Liver (tissue), 9 donors: ENCODE data around the gene ANO10. TPM values are rescaled to one million over a fixed set of nuclear protein-coding genes. Genes with fewer than 3 reads are reported as not detected.

ENCODE experiments used
- DNase-seq: peaks from one replicate; pipeline ENCODE4 v3.0.0-alpha.2; 2017; ENCODE audit warnings: low spot score
- H3K27ac ChIP-seq, 2 donors: one replicate each; pipeline ENCODE4 v1.7.0; 2013; ENCODE audit warnings: inconsistent platforms in 2 of 2, low read length in 2 of 2, control low read depth in 1 of 2, low read depth in 1 of 2, mild to moderate bottlenecking in 1 of 2
- H3K27me3 ChIP-seq, 4 donors: one replicate each; pipeline versions ENCODE4 v1.6.1 to v1.7.0; 2013; ENCODE audit warnings: low read length in 3 of 4, inconsistent platforms in 1 of 4, mild to moderate bottlenecking in 1 of 4, moderate library complexity in 1 of 4; ENCODE audit not compliant: control insufficient read depth in 4 of 4, insufficient read depth in 4 of 4
- H3K36me3 ChIP-seq, 4 donors: one replicate each; pipeline versions ENCODE4 v1.6.1 to v1.7.0; 2013; ENCODE audit warnings: low read length in 3 of 4, mild to moderate bottlenecking in 3 of 4, low read depth in 1 of 4, moderate library complexity in 1 of 4; ENCODE audit not compliant: control insufficient read depth in 4 of 4, insufficient read depth in 3 of 4
- H3K4me1 ChIP-seq, 4 donors: one replicate each; pipeline versions ENCODE4 v1.6.1 to v1.7.0; 2013; ENCODE audit warnings: low read length in 3 of 4, mild to moderate bottlenecking in 3 of 4, moderate library complexity in 1 of 4; ENCODE audit not compliant: control insufficient read depth in 4 of 4, insufficient read depth in 4 of 4
- H3K4me3 ChIP-seq, 3 donors: one replicate each; pipeline versions ENCODE4 v1.6.1 to v1.7.0; 2013; ENCODE audit warnings: low read length in 3 of 3, control low read depth in 1 of 3, low read depth in 1 of 3, mild to moderate bottlenecking in 1 of 3
- H3K9ac ChIP-seq, 2 donors: one replicate each; pipeline ENCODE4 v1.7.0; 2013; ENCODE audit warnings: low read length in 2 of 2, mild to moderate bottlenecking in 2 of 2, moderate library complexity in 2 of 2, control low read depth in 1 of 2, low read depth in 1 of 2
- H3K9me3 ChIP-seq, 4 donors: one replicate each; pipeline versions ENCODE4 v1.6.1 to v1.7.0; 2013; ENCODE audit warnings: low read length in 3 of 4; ENCODE audit not compliant: control insufficient read depth in 4 of 4
- ATF3 ChIP-seq: IDR thresholded peaks from 2 replicates; pipeline ENCODE4 v1.6.1; 2016; ENCODE audit warnings: antibody characterized with exemption
- EGR1 ChIP-seq, 2 donors: IDR thresholded peaks; 2 replicates each; pipeline ENCODE4 v1.6.1; 2016 to 2018; ENCODE audit warnings: antibody characterized with exemption in 2 of 2, low read depth in 2 of 2
- FOXA1 ChIP-seq: IDR thresholded peaks from 2 replicates; pipeline ENCODE4 v1.6.1; 2016; ENCODE audit warnings: antibody characterized with exemption
- FOXA2 ChIP-seq: IDR thresholded peaks from 2 replicates; pipeline ENCODE4 v1.6.1; 2016; ENCODE audit warnings: antibody characterized with exemption
- GABPA ChIP-seq, 2 donors: IDR thresholded peaks in 1 of 2; conservative IDR thresholded peaks in 1 of 2; 2 replicates each; pipeline ENCODE4 v1.6.1; 2016; ENCODE audit warnings: antibody characterized with exemption in 2 of 2, mild to moderate bottlenecking in 1 of 2, moderate library complexity in 1 of 2
- HNF4A ChIP-seq, 2 donors: conservative IDR thresholded peaks; 2 replicates each; pipeline ENCODE4 v1.6.1; 2016; ENCODE audit warnings: antibody characterized with exemption in 2 of 2, mild to moderate bottlenecking in 2 of 2
- HNF4G ChIP-seq: IDR thresholded peaks from 2 replicates; pipeline ENCODE4 v1.6.1; 2016; ENCODE audit warnings: antibody characterized with exemption
- JUND ChIP-seq, 2 donors: IDR thresholded peaks; 2 replicates each; pipeline ENCODE4 v1.6.1; 2016; ENCODE audit warnings: antibody characterized with exemption in 2 of 2
- MAX ChIP-seq: IDR thresholded peaks from 2 replicates; pipeline ENCODE4 v1.6.1; 2016; ENCODE audit warnings: antibody characterized with exemption
- NR2F2 ChIP-seq: IDR thresholded peaks from 2 replicates; pipeline ENCODE4 v1.6.1; 2016; ENCODE audit warnings: antibody characterized with exemption
- RAD21 ChIP-seq, 2 donors: IDR thresholded peaks; 2 replicates each; pipeline ENCODE4 v1.6.1; 2016; ENCODE audit warnings: antibody characterized with exemption in 2 of 2, mild to moderate bottlenecking in 2 of 2
- RXRA ChIP-seq, 2 donors: IDR thresholded peaks; 2 replicates each; pipeline ENCODE4 v1.6.1; 2017 to 2018; ENCODE audit warnings: antibody characterized with exemption in 2 of 2, mild to moderate bottlenecking in 1 of 2
- SP1 ChIP-seq: IDR thresholded peaks from 2 replicates; pipeline ENCODE4 v1.6.1; 2018; ENCODE audit warnings: antibody characterized with exemption, mild to moderate bottlenecking
- TAF1 ChIP-seq: conservative IDR thresholded peaks from 2 replicates; pipeline ENCODE4 v1.6.1; 2016; ENCODE audit warnings: antibody characterized with exemption, mild to moderate bottlenecking
- YY1 ChIP-seq: IDR thresholded peaks from 2 replicates; pipeline ENCODE4 v1.6.1; 2016; ENCODE audit warnings: antibody characterized with exemption, mild to moderate bottlenecking
- WGBS: extraction: QIAGEN DNeasy Blood & Tissue Kit; methylation state at CpG from one replicate; pipeline ENCODE4 v1.1.7; 2013; 5-methylcytosine and 5-hydroxymethylcytosine counted together
- polyA plus RNA-seq, 2 donors: library from polyadenylated mRNA; stranded (reverse) in 1 of 2; unstranded in 1 of 2; fragments of 200-250 nt in 1 of 2; fragments of >200 nt in 1 of 2; fragmentation: Nextera tagmentation in 1 of 2; extraction: Ambion mirVana in 1 of 2; gene quantifications; one replicate each; pipeline versions ENCODE4 v1.2.1 to v1.2.3, GENCODE V29; 2013 to 2015
- total RNA-seq, 2 donors: library from RNA; depleted of rRNA; stranded (reverse); fragments of >200 nt; gene quantifications; one replicate each; pipeline ENCODE4 v1.2.3, GENCODE V29; 2014
- TF ChIP-seq, protein P1 (sequence below): IDR thresholded peaks from 2 replicates; pipeline ENCODE4 v1.6.1; 2016; ENCODE audit warnings: antibody characterized with exemption, mild to moderate bottlenecking
- TF ChIP-seq, protein P2 (sequence below): IDR thresholded peaks from 2 replicates; pipeline ENCODE4 v1.6.1; 2016; ENCODE audit warnings: antibody characterized with exemption
- TF ChIP-seq, protein P3 (sequence below): fragments of 150-350 bp; IDR thresholded peaks from 2 replicates; pipeline ENCODE4 v1.5.1; 2017; ENCODE audit warnings: improper control_type of control experiment, low read depth, low read length; ENCODE audit not compliant: missing input control
- donor health status: healthy.
- donor health status: healthy.
- donor health status: healthy.
- donor health status: healthy.
- donor health status: healthy.

Gene ANO10
- total and polyA plus RNA-seq, 4 donors: 5.6 to 8.7 (median 6.8) TPM

DNA sequence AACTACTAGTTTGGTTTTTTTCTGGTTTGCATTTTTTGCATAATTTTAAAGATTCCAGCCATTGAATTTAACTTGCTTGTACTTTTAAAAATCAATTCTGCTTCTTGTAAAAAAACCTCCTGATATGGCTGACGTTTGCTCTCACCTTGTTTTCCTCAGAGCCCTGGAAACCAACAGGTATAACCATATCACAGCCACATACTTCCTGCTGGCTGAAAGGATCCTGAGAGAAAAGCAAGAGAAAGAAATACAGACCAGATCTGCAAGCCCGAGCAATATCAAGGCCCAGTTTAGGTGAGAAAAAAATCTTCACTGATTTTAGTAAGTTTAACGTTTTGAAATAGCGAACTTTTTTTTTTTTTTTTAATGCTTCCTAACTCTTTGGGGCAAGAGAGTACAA lies 278.6 kb downstream of the ANO10 start:
- TF ChIP-seq, protein P1, sequence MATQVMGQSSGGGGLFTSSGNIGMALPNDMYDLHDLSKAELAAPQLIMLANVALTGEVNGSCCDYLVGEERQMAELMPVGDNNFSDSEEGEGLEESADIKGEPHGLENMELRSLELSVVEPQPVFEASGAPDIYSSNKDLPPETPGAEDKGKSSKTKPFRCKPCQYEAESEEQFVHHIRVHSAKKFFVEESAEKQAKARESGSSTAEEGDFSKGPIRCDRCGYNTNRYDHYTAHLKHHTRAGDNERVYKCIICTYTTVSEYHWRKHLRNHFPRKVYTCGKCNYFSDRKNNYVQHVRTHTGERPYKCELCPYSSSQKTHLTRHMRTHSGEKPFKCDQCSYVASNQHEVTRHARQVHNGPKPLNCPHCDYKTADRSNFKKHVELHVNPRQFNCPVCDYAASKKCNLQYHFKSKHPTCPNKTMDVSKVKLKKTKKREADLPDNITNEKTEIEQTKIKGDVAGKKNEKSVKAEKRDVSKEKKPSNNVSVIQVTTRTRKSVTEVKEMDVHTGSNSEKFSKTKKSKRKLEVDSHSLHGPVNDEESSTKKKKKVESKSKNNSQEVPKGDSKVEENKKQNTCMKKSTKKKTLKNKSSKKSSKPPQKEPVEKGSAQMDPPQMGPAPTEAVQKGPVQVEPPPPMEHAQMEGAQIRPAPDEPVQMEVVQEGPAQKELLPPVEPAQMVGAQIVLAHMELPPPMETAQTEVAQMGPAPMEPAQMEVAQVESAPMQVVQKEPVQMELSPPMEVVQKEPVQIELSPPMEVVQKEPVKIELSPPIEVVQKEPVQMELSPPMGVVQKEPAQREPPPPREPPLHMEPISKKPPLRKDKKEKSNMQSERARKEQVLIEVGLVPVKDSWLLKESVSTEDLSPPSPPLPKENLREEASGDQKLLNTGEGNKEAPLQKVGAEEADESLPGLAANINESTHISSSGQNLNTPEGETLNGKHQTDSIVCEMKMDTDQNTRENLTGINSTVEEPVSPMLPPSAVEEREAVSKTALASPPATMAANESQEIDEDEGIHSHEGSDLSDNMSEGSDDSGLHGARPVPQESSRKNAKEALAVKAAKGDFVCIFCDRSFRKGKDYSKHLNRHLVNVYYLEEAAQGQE: no peak
- TF ChIP-seq NR2F2: no peak
- TF ChIP-seq HNF4G: no peak
- no peak for TF ChIP-seq EGR1 (IDR thresholded peaks at IDR 0.05; ENCODE audit: low read depth in 2 of 2)
- no peak for TF ChIP-seq MAX
- TF ChIP-seq SP1: no peak
- no peak for TF ChIP-seq RXRA (IDR thresholded peaks at IDR 0.05)
- no peak for TF ChIP-seq HNF4A (conservative IDR thresholded peaks at IDR 0.05)
- no peak for TF ChIP-seq RAD21 (IDR thresholded peaks at IDR 0.05)
- no peak for TF ChIP-seq YY1
- no peak for TF ChIP-seq TAF1
- TF ChIP-seq JUND (IDR thresholded peaks at IDR 0.05): no peak
- TF ChIP-seq, protein P2, sequence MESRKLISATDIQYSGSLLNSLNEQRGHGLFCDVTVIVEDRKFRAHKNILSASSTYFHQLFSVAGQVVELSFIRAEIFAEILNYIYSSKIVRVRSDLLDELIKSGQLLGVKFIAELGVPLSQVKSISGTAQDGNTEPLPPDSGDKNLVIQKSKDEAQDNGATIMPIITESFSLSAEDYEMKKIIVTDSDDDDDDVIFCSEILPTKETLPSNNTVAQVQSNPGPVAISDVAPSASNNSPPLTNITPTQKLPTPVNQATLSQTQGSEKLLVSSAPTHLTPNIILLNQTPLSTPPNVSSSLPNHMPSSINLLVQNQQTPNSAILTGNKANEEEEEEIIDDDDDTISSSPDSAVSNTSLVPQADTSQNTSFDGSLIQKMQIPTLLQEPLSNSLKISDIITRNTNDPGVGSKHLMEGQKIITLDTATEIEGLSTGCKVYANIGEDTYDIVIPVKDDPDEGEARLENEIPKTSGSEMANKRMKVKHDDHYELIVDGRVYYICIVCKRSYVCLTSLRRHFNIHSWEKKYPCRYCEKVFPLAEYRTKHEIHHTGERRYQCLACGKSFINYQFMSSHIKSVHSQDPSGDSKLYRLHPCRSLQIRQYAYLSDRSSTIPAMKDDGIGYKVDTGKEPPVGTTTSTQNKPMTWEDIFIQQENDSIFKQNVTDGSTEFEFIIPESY: no peak
- TF ChIP-seq FOXA1: no peak
- TF ChIP-seq ATF3: no peak
- TF ChIP-seq, protein P3, sequence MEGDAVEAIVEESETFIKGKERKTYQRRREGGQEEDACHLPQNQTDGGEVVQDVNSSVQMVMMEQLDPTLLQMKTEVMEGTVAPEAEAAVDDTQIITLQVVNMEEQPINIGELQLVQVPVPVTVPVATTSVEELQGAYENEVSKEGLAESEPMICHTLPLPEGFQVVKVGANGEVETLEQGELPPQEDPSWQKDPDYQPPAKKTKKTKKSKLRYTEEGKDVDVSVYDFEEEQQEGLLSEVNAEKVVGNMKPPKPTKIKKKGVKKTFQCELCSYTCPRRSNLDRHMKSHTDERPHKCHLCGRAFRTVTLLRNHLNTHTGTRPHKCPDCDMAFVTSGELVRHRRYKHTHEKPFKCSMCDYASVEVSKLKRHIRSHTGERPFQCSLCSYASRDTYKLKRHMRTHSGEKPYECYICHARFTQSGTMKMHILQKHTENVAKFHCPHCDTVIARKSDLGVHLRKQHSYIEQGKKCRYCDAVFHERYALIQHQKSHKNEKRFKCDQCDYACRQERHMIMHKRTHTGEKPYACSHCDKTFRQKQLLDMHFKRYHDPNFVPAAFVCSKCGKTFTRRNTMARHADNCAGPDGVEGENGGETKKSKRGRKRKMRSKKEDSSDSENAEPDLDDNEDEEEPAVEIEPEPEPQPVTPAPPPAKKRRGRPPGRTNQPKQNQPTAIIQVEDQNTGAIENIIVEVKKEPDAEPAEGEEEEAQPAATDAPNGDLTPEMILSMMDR: no peak
- no peak for TF ChIP-seq FOXA2
- no peak for TF ChIP-seq GABPA (IDR thresholded peaks at IDR 0.05 in 1 of 2, conservative IDR thresholded peaks at IDR 0.05 in 1 of 2)
- 75% methylated on average over 4 of the region's 4 CpGs for whole genome bisulfite sequencing
- no peaks in the 10 kb centered on the region for H3K27me3 ChIP-seq
- H3K27ac ChIP-seq: no peak overlapping the region
- peaks cover 4 to 68% (median 46%) of the 10 kb centered on the region in 4 donors for H3K36me3 ChIP-seq
- no peak overlapping the region for H3K4me3 ChIP-seq
- peaks cover 0 to 12% (median 8%) of the 10 kb centered on the region in 4 donors for H3K4me1 ChIP-seq
- DNase-seq: no peak
- no peak overlapping the region for H3K9ac ChIP-seq
- peaks cover 0 to 5% (median 2%) of the 10 kb centered on the region in 4 donors for H3K9me3 ChIP-seq
